GM19025 (cell line): ENCODE data around the gene USP40.

ENCODE experiments used
- ATAC-seq: cut with Tn5 transposase; IDR thresholded peaks from one replicate; pipeline ENCODE4 v1.9.1; 2021; ENCODE audit warnings: mild to moderate bottlenecking, low read depth, moderate library complexity; ENCODE audit not compliant: unreplicated experiment

USP40 gene

DNA sequence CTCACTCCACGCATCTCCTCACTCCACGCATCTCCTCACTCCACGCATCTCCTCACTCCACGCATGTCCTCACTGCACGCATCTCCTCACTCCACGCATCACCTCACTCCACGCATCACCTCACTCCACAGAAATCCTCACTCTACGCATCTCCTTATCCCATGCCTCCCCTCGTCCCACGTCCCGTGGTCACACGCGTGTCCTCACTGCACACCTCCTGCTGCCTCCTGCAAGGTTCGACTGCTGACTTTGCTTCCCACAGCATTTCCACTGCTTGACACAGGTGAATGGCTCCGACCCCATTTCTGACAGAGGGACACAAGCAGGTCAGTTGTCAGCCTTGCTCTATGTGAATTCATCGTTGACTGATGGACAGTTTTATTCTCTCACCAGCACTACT is 103.0 kb downstream of the USP40 start:
- no peak for ATAC-seq

- ATAC-seq, result no peak
Measured at GRCh38 chr2:233462826-233463470, 103.6 kb downstream of the USP40 start.

DNA sequence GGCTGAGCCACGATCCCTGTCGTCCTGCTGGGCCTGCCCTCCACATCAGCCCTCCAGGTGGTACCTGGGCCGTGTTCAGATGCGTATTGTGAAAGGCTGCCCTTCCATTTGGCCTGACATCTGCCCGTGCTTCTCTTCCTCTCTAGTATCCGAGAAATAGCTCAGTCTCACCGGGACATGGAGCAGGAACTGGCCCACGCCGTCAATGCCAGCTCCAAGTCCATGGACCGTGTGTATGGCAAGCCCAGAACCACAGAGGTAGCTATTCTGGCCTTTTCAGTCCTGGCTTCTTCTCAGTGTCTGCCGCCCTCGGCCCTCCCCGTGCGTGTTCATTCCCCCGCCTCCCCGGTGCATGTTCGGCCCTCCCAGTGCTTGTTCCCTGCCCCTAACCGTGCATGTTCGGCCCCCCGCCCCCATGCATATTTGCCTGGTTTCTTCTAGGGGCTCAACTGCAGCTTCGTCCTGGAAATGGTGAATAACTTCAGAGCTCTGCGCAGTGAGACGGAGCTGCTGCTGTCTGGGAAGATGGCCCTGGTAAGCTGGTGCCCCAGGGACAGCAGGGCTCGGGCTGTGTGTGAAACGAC is 104.3 kb downstream of the USP40 start:
- ATAC-seq, result no peak

GRCh38 chr2:233461481-233461891 is 105.1 kb downstream of the USP40 start:
- no peak for ATAC-seq

DNA sequence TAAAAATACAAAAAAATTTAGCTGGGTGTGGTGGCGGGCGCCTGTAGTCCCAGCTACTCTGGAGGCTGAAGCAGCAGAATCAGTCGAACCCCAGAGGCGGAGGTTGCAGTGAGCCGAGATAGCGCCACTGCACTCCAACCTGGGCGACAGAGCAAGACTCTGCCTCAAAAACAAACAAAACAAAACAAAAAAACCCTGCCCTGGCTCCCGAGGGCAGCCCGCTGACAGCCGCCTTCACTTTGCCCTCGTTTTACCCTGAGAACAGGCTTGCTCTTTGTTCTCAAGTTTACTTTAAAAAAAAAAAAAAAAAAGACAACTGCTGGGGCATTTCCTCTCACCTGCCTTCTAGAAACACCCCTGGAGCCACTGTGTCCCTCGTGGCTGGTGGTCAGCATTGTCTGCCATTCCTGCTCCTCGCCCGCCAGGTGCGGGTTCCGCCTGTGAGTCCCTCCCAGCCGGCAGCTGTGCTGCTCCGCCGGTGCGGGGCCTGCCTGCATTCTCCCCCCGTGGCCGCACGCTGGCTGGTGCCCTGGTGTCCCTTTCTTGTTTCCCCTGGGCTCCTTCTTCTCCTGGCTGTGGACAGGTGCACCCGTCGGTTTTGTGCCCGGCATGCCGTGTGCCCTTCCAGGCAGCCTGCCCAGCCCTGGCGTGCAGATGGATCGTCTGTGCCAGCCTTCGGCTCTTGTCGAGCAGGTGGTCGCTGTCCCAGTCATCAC is 105.7 kb downstream of the USP40 start:
- no peak for ATAC-seq

GRCh38 chr2:233459426-233459825 is 107.2 kb downstream of the USP40 start:
- ATAC-seq, result no peak

GRCh38 chr2:233458826-233459225 is 107.8 kb downstream of the USP40 start:
- no peak for ATAC-seq

GRCh38 chr2:233458031-233458610 is 108.5 kb downstream of the USP40 start:
- ATAC-seq, result no peak

DNA sequence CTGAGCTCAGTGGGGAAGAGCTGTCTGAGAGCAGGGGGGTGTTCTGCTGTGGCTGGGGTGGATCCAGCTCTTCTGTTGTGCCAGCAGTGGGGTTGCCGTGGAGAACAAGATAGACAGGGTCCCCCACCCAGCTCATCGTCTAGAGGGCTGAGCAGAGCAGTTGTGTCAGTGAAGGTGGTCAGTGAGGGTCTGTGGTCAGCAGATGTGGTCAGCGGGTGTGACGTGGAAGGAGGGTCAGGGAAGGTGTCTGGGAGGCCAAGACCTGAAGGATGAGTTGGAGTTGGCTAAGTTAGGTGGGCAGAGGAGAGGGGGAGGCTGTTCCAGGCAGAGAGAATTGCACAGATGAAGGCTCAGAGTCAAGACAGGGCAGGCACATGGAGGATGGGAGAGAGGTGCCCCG is 109.2 kb downstream of the USP40 start:
- ATAC-seq, result no peak

- ATAC-seq, result no peak
Measured at GRCh38 chr2:233456934-233457333, 109.6 kb downstream of the USP40 start.

DNA sequence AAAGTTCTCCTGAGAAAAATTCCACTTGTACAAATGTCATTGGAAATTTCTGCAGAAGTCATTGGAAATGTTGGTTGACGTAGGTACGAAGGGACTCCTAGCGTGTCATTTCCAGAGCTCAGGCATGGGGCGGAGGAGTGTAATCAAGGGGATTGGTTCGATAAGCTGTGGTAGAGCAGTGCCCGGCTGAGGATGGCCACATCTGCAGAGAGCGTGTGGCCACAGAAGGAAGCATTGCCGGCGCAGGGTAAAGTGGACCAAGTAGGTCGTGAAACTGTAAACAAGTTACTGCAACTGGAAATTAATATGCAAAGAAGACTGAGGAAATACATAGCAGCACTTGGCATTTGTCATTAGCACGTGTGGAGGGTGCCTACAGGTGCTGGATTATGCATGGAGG is 110.5 kb downstream of the USP40 start:
- no peak for ATAC-seq

DNA sequence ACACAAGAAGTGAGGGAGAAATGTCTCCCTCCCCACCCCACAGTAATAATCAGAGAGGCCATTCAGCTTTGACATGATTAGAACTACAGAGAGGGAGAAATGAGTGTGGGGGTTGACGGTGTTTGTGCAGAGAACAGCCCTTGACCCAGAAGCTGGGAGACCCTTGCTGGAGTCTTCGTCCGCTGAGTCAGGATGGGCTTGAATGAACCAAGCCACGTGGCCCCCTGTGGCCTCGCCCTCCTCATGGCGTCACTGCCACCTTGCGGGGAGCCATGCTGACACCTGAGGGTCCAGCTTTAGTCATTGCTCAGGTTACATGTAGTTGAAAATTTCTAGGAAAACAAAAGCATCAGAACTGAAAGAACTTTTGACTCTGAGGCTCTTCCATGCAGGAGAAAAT is 111.1 kb downstream of the USP40 start:
- ATAC-seq, result no peak

DNA sequence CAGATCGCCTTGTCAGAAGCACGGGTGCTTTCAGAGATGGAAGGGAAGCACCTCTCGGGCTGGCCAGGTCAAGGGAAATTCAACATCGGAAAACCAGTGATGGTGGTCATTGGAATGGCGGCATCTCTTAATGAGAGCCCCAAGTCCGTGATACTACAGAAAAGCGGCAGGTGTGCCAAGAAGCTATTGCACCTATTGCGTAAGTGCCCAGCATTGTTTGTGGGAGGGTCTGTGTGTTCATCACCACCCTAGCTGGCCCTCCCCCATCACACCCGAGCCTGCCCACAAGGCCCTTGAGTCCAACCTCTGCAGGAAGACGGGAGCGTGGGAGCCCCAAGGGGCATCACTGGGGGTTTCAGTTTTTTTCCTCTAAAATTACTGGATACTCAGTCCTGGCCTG is 111.6 kb downstream of the USP40 start:
- no peak for ATAC-seq

DNA sequence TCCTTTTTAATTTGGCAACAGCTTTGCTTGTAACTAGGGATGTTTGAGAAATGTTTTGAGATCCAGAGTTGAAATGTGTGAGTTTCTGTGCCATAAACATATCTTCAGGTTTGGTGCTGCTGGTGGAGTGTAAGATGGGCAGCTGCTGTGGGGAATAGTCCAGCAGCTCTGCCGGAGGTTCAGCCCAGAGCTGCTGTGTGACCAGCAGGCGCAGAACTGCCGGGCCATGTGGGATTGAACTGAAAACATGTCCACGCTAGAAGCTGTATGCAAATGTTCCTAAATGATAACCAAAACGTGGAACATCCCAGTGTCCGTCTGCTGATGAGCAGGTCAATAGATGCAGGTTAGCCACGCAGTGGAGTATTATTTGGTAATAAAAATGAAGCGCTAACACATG is 112.7 kb downstream of the USP40 start:
- no peak for ATAC-seq

DNA sequence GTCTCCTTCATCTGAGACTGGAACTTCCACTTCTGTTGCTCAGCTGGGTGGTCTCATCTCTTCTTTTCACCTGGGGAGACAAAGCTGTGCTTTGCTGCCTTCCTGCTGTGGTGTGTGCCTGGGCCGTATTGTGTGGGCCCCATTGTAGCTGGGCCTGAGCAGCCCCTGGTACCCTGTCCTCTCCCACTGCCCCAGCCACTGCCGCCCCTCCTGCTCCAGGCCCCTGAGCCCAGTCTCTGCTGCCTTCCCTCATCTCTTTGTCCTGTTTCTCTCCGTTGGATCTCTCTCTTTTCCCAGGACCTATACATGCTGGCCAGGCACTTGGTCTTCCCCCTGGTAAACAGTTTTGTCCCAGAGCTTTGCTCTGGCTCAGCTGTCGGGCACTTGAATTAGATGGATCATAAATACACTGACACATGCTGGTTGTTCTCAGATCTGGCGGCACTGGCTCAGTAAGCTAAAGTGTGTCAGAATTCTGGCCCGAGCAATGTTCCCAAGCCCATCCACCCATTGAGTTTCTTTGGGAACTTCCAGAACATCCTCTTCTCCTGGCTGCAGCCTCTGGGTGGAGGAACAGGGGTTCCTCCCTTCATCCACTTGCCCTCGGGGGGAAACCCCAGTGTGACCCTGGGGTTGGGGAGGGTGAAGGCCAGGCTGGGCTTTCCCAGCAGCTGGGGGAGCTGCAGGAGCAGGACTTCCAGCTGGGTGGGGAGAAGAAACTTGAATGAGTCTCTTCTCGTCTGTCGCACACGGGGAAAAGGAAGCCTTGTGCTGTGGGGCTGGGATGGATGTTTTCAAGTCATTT is 113.3 kb downstream of the USP40 start:
- ATAC-seq, result no peak

DNA sequence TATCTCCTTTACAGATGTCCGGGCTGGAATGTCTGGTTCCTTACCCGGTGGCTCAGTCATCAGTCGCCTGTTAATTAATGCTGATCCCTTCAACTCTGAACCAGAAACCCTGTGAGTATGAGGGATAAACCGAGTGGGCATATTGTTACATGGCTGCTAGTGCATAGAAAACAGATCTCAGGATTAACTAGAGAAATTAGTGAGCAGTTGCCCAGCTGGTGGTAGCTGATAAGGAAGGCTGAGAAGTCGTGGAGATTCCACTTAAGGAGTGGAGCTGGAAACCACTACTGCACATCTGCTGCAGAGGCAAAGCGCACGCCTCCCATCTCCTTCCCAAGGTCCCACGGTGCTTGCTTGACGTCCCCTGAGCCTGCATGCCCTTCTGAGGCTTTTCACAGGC is 114.6 kb downstream of the USP40 start:
- ATAC-seq, result no peak

DNA sequence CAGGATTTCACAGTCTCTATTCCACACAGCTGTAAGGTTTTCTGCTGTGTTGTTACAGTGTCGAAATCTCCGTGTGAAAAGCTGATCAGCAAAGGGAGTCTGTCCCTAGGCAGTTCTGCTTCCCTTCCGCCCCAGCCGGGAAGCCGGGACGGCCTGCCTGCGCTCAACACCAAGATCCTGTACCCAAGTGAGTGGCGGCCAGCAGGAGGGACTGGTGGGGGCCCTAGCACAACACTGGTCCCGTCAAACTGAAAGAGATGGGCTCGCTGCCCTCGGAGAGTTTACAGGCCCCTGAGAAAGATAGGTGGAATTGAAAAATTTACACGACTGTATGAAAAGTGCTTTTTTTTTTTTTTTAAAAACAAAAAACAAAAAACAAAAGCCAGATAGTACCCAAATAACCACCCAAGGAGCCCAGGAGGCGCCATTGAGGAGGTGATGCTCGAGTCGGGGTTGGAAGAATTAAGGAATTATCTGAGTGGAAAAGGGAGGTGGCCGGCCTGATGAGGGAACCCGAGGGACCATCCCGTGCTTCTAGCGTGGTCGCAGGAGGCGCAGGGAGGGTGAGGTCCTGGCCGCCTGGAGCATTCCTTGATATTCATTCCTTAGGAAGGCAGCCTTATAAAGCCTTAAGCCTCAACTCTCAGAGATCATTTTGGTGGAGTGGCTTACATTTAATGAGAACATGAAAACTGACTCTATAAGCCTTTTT is 115.6 kb downstream of the USP40 start:
- ATAC-seq, result no peak

DNA sequence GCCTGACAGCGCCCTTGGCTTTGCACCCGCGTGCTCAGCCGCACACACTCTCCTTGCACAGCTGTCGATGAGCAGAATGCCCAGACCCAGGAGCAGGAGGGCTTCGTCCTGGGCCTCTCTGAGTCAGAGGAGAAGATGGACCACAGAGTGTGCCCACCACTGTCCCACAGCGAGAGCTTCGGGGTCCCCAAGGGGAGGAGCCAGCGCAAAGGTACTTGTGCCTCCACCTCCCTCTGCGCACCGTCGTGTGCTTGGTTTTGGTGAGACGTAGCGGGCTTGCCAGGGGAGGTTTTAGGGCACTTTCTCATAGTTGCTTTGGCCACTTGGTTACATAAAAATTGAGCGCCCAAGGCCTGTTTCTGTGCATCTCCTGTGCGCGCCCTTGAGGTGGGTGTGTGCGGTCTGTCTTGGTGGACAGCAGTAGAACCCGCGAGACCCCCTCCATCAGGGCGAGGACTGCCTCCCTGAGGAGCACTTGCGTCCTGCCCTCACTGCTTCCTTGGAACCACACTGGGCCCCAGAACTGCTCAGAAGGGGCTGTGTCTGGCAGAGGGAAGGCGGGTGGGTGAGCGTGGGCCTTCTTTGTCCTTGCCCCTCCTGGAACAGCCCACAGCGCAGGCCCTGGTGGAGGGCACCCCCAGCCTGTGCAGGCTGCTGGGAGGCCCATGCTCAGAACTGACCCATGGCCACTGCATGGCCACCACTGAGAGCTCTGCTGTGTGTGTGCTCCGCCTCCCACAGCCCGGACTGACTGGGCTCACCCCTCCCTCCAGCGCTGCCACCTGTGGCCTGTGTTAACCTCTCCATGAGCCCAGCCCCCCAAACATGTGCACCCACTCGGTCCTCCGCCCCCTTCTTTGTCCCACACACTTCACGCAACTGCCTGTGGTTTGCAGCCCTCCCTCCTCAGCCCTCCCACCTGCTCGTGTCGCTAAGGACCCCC is 116.4 kb downstream of the USP40 start:
- ATAC-seq, result no peak
